ENCODE measurements around the gene MGST2.
"Not testable (repeated sequence)": the region's sequence is repeated elsewhere in the genome, so short reads cannot be mapped to it uniquely, and the experiment has no call there.

MGST2 gene

DNA sequence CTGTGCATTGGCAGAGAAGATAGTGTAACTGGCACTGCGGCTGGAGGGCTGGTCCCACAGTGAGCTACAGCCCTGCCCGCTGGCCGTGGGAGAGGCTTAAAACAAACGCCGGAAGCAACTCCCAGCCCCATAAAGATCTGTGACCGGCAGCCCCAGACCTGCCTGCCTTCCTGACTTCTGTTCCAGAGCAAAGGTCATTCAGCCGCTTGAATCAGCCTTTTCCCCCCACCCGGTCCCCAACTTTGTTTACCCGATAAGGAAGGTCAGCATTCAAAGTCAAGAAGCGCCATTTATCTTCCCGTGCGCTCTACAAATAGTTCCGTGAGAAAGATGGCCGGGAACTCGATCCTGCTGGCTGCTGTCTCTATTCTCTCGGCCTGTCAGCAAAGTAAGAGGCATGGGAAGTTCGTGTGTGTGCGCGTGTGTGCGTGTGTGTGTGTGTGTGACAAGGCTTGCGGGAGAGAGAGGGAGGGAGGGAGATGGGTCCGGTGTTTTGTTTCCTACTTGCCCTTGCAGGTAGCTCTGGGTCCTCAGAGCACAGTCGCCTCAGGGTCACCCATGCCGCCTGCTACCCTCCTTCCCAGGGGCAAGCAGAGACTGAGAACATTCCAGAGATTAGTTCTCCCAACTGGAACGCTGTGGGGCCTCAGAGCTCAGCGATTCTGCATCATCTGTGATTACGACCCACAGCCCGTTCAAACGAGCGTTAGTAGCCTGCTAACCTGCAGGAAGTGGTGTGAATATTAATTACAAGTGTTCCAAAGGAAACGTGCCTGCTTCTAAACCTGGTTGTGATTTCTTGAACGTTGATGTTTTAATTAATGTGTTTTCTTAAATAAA lies at the start of gene MGST2:
MGST2 (plus strand) TSS at position 130 of the 840 bp plus-strand sequence; CDS start at position 331, 201 bp downstream.
- DNase-seq (ENCODE audit: extremely low spot score, insufficient read length, low read depth) (peak; percentile 29), FAIRE-seq (peak; percentile 58)

- FAIRE-seq = no peak
- DNase-seq (ENCODE audit: extremely low spot score, insufficient read length, low read depth) = no peak
These were observed 47.7 kb upstream of the MGST2 start for GRCh38 chr4:139617702-139618490.

DNA sequence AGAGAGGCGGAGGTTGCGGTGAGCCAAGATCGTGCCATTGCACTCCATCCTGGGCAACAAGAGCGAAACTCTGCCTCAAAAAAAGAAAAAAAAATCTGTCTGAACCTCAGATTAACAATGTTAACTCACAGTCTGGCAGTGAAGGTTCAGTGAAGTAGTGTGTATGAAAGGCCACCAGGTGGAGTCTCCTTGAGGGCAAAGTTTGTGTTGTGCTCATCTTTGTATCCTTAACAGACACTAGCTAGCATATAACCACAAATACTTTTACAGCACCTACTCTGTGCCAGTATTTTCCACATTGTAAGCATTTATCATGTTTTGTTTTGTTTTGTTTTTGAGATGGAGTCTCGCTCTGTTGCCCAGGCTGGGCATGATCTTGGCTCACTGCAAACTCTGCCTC lies 46.0 kb upstream of the MGST2 start:
- no peak for DNase-seq (ENCODE audit: extremely low spot score, insufficient read length, low read depth)
- FAIRE-seq = peak; percentile 69

DNA sequence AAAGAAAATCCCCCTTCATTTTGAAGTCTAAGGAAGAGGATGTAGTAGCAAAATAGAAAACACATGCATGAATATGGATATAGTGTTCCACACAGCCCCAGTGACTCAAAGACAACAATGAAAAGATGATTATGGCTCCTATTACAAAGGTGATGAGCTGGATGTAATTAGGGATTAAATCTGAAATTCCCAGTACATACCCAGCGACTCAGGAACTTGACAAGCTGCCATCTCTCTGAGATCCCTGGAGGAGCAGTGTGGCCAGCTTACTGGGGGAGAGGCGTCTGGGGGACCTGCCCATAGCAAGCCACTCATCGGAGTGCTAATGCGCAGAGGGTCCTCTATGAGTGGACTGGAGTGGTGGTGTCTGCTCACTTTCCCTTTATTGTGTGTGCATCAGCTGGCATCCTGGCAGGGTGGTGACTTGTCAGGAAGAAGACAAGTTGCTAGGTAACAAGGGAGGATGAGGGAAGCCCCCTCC lies 42.7 kb upstream of the MGST2 start:
- FAIRE-seq = no peak
- DNase-seq (ENCODE audit: extremely low spot score, insufficient read length, low read depth) = no peak

GRCh38 chr4:139624441-139625092 lies 41.1 kb upstream of the MGST2 start:
- DNase-seq (ENCODE audit: extremely low spot score, insufficient read length, low read depth) = no peak
- no peak for FAIRE-seq

- DNase-seq (ENCODE audit: extremely low spot score, insufficient read length, low read depth) (no peak), FAIRE-seq (no peak)
These were observed 40.5 kb upstream of the MGST2 start for GRCh38 chr4:139625093-139625455.

DNA sequence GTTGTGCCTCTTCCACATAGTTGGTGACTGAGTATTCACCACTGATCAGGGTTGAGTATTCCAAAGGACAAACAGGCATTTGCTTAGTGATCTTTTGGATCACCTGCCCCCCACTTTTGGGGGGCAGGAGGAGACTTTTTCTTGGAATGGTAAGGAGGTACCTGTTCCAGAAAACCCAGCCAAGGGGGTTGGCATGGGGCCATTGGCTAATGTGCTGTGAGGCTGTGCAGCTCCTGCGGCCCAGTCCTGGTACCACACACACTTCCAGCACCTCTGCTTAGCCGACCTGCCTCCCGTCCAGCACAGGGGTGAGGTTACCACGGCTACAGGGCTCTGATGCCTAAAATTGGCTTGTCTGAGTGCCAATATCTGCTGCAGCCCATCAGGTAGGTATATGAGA lies 40.1 kb upstream of the MGST2 start:
- DNase-seq (ENCODE audit: extremely low spot score, insufficient read length, low read depth) (no peak), FAIRE-seq (no peak)

- DNase-seq (ENCODE audit: extremely low spot score, insufficient read length, low read depth) = no peak
- FAIRE-seq = no peak
These were observed 37.2 kb upstream of the MGST2 start for GRCh38 chr4:139628184-139629012.

DNA sequence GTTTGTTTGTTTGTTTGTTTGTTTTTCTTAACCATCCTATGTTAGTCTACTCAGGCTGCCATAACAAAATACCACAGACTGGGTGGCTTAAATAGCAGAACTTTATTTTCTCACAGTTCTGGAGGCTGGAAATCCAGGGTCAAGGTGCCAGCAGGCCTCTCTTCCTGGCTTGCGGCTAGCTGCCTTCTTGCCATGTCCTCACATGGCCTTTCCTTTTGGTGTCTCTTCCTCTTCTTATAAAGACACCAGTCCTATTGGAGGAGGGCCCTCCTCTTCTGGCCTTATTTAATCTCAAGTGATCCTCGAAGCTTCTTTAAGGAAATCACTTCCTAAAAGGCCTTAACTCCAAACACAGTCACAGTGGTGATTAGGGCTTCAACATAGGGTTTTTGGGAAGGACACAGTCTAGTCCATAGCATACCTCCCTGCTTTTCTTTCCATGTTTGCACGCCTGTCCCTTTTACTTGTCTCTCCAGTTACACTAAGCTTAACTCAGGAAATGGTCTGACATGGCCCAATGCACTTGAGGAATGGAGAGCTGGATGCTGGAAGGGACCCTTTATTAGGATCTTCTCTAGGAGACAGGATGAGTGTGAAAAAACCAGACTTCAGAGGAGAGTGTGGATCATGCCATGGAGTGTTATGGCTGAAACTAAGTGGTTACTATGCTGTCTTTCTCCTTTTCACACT lies 36.0 kb upstream of the MGST2 start:
- FAIRE-seq = no peak
- no peak for DNase-seq (ENCODE audit: extremely low spot score, insufficient read length, low read depth)

DNA sequence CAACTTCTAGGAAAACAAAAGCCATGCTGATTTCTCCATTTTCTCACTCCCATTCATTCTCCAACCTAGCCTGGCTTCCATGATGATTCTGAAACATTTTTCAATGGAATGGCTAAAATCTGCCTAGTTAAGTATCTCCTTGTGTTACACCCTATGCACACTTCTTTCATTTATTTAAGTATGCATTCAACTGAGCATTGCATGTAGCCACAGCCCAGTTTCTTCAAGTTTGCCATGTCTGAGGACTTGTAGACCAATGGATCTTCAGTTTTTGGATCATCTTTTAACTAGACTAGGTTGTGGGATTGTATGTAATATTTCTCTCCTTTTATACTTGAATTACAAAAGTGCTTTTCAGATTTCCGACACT lies 35.5 kb upstream of the MGST2 start:
- no peak for DNase-seq (ENCODE audit: extremely low spot score, insufficient read length, low read depth)
- no peak for FAIRE-seq

- FAIRE-seq (no peak), DNase-seq (ENCODE audit: extremely low spot score, insufficient read length, low read depth) (no peak)
These were observed 34.6 kb upstream of the MGST2 start for GRCh38 chr4:139630991-139631390.

- no peak for DNase-seq (ENCODE audit: extremely low spot score, insufficient read length, low read depth)
- no peak for FAIRE-seq
These were observed 33.8 kb upstream of the MGST2 start for GRCh38 chr4:139631791-139632190.

DNA sequence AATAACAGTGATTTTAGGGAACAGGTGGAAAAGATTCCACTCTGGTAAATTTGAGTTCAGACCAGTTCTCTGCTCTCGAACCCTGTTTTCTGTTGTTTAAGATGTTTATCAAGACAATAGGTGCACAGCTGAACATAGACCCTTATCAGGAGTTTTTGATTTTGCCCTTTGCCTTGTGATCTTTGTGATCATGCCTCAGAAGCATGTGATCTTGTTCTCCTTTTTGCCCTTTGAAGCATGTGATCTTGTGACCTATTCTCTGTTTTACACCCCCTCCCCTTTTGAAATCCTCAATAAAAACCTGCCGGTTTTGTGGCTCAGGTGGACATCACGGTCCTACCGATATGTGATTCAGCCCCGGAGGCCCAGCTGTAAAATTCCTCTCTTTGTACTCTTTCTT lies 32.9 kb upstream of the MGST2 start:
- FAIRE-seq; DNase-seq (ENCODE audit: extremely low spot score, insufficient read length, low read depth): not testable (repeated sequence)

- DNase-seq (ENCODE audit: extremely low spot score, insufficient read length, low read depth) (no peak), FAIRE-seq (no peak)
These were observed 32.4 kb upstream of the MGST2 start for GRCh38 chr4:139633195-139633594.

DNA sequence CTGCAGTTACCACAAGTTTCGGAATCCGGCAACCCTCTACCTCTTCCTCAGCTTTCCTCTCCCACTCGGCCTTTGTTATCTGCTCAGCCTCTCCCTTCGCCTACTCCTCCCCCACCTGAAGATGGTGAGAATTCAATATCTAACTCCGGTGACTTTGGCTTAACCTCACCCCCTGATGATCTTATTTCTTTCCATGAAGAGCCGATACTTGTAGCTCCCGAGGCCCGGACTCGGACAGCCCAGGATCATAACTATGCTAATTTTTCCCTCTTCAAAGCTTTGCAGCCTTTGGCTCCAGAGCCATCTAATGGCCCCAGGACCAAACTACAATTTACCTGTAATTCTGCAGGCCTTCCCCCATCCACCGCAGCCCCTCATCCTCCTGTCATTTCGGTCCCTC lies 32.0 kb upstream of the MGST2 start:
- FAIRE-seq (no peak), DNase-seq (ENCODE audit: extremely low spot score, insufficient read length, low read depth) (no peak)

GRCh38 chr4:139635966-139636365 lies 29.7 kb upstream of the MGST2 start:
- no peak for DNase-seq (ENCODE audit: extremely low spot score, insufficient read length, low read depth)
- FAIRE-seq = no peak

- not testable (repeated sequence) for FAIRE-seq; DNase-seq (ENCODE audit: extremely low spot score, insufficient read length, low read depth)
These were observed 27.3 kb upstream of the MGST2 start for GRCh38 chr4:139638306-139638705.

DNA sequence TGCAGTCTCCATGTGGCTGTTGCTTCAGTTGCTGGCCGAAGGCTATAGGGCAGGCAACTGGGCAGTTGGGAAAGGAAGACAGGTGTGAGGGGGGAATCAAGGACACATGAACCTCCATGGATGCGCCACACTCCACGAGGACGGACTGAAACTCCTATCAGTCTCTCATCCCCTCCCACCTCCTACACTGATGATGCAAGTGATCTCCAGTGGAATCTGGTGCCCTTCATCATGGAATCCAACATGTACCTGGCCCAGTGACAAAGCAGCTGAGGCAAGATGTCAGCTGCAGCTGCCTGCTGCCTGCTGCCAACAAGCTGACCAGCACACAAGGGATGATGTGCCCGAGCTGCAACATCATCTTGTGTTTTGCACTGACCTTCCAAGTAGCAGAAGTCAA lies 26.0 kb upstream of the MGST2 start:
- no peak for FAIRE-seq

DNA sequence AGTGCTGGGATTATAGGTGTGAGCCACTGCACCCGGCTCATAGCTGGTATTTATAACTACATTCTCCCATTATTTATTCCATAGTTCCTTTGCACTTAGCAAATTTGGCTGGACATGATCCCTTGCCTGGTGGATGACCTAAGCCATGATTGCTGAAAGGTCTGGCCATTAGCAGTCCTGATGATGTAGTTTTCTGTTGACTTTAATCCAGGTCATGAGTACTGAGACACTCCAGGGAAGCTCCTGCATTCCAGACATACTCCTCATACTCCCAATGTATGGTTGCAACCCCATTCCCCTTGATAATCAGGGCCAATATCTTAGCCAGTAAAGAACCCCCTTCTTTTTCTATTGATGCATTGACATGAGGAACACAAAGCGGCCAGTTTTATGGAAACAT lies 24.4 kb upstream of the MGST2 start:
- FAIRE-seq (no peak), DNase-seq (ENCODE audit: extremely low spot score, insufficient read length, low read depth) (no peak)

More for the DNA sequence above, 26.0 kb upstream of the MGST2 start:
- DNase-seq (ENCODE audit: extremely low spot score, insufficient read length, low read depth) = no peak
